T-helper 2 cell treated with Interferon-gamma antibody and Interleukin-4, amounts not matched to agents 100 ng/mL and 5 ng/mL, for 36 hours (primary cell): ENCODE data around the gene CACNA1E. TPM values are rescaled to one million over a fixed set of nuclear protein-coding genes. Genes with fewer than 3 reads are reported as not detected.

Source experiments
- intact Hi-C: fragments of 100-400 bp; cut with micrococcal nuclease; formaldehyde crosslinking; loops from one replicate; pipeline ENCODE4 v1.15.1; 2023
- total RNA-seq: library from RNA; stranded (reverse); gene quantifications from 2 replicates; pipeline ENCODE4 v1.2.3, GENCODE V29; 2022

Gene CACNA1E
- total RNA-seq, 1 donor from 2014 or later = 0.05 TPM

GRCh38 chr1:181630398-181630797 is 147.1 kb downstream of the CACNA1E start:
- intact Hi-C loops = no loop called here

GRCh38 chr1:181630838-181631237 is 147.5 kb downstream of the CACNA1E start:
- intact Hi-C loops = no loop called here

DNA sequence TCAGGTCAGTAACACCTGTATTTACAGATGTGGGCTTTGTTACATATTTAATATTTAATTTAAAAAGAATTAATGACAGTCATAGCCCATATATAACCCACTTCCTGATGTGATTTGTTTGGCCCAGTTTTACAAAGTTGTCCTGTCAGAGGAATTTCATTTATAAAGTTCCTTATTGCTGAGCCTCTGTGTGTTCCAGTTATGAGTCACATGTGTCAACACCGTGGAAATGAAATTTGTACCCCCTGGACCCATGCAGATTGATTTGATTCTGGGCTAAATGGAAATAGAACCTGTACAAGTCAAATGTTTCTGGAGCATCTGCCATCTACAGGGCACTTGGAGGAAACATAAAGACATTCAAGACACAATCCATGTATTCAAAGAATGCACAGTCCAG is 149.2 kb downstream of the CACNA1E start:
- intact Hi-C loops = no loop called here

DNA sequence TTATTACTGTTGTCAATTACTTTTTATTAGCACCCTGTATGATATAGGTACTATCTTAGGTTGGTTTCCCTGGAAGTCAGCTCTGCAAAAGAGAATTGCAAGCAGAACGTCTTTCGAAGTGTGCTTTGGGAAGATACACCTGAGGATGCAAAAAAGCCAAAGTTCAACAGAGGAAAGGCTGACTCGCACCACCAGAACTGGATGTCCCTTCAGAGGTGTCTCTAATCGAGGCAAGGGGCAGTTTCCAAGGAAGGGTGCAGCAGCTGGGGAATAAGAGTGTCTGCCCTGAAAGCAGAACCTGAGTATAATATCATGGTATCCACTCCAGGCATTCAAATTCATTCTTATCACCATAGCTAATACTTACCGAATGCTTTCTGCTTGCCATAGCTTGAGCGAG is 149.6 kb downstream of the CACNA1E start:
- intact Hi-C loops = no loop called here

GRCh38 chr1:181635110-181635509 is 151.8 kb downstream of the CACNA1E start:
- intact Hi-C loops = no loop called here

GRCh38 chr1:181637998-181638397 is 154.7 kb downstream of the CACNA1E start:
- intact Hi-C loops = no loop called here

- intact Hi-C loops = no loop called here
Observed at GRCh38 chr1:181640956-181641355, 157.6 kb downstream of the CACNA1E start.

DNA sequence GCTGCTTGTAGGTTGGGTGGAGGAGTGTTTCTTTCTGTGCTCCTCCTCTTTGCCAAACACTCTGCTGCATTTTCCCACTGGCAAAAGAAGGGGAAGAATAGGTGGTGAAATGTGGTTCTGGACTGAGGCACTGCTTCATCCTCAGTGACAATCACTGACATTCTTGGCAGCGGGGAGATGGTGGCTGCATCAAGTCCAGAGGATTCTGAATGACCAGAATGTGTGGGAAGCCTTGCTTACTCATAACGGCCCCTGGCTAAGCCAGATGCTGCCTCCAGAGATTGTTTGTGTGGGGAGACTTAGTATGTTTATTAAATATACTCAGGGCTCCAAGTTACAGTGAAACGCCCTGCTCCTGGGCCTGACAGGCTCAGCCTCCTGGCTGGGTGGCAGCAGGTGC is 160.3 kb downstream of the CACNA1E start:
- intact Hi-C loops = no loop called here

GRCh38 chr1:181645171-181645570 is 161.9 kb downstream of the CACNA1E start:
- intact Hi-C loops = no loop called here

DNA sequence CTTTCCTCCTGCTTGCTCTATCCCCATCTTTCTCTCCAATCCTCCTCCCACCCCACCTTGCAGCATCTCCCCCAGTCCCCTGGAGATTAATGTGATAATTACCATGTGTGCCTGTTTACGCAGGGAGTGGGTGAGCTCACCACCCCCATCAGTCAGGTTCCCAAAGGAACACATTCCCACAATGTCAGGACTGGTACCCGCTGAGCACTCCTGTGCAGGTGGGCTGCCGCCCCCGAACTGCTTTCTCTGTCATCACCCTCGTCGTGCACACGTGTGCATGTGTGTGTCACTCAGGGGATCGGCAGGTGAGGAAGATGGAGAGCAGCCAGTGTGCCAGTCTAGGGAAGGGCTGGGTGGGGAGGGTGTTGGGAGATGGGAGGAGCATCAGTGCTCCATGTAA is 163.4 kb downstream of the CACNA1E start:
- intact Hi-C loops = no loop called here

GRCh38 chr1:181647314-181648035 is 164.2 kb downstream of the CACNA1E start:
- intact Hi-C loops = no loop called here

DNA sequence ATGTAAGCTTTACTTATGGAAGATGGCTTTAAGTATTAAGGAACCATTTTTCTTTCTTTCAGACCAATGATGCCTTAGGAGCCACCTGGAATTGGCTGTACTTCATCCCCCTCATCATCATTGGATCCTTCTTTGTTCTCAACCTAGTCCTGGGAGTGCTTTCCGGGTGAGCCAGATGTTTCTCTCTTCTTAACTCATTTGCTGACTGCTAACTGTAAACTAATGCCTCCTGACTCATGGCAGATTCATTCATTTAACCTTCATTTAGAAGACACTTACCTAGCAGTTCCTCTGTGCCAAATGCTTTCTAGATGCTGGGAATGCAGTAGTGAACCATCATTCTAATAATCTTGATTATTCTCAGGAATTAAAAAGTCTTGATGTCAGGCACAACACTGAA is 168.0 kb downstream of the CACNA1E start:
- intact Hi-C loops = no loop called here

DNA sequence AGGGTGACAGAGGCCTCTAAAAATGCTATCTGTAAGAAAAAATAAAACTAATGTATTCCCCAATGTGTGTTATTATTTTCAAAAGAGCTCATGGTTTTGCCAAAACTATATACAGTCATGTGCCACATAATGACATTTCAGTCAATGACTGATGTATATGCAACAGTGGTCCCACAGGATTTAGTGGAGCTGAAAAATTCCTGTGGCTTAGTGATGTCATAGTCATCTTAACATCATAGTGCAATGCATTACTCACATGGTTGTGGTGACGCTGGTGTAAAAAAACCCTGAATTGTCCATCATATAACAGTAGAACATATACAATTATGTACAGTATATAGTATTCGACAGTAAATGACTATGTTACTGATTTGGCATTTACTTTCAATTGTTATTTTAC is 172.4 kb downstream of the CACNA1E start:
- intact Hi-C loops = no loop called here

DNA sequence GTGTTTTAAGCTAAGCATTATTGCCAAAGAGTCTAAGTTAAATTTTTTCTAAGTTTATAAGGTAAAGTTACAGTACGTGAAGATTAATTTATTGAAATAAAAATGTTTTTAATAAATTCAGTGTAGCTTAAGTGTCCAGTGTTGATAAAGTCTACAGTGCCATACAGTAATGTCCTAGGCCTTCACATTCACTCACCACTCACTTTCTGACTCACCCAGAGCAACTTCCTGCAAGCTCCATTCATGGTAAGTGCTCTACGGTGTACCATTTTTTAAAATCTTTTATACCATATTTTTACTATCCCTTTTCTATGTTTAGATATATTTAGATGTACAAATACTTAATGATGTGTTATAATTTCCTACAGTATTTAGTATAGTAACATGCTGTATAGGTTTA is 173.2 kb downstream of the CACNA1E start:
- intact Hi-C loops = no loop called here

DNA sequence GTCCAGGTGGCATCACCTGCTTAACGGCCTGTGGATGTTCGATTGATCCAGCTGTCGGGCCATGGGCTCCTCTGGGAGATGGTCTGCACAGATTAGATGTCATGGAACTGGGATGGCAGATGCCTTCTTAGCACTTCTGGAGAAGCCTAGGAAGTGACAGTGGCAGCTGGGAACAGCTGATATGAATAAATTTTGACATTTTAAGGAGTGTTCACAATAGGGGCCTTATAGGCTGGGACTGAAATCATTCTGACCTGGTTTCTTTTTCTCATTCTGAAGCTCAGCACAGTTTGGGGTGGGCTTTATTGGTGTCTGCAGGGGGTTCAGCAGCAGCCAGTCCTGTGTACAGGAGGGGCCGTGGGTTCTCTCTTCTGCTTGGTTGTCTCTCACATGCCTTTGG is 175.3 kb downstream of the CACNA1E start:
- intact Hi-C loops = no loop called here

DNA sequence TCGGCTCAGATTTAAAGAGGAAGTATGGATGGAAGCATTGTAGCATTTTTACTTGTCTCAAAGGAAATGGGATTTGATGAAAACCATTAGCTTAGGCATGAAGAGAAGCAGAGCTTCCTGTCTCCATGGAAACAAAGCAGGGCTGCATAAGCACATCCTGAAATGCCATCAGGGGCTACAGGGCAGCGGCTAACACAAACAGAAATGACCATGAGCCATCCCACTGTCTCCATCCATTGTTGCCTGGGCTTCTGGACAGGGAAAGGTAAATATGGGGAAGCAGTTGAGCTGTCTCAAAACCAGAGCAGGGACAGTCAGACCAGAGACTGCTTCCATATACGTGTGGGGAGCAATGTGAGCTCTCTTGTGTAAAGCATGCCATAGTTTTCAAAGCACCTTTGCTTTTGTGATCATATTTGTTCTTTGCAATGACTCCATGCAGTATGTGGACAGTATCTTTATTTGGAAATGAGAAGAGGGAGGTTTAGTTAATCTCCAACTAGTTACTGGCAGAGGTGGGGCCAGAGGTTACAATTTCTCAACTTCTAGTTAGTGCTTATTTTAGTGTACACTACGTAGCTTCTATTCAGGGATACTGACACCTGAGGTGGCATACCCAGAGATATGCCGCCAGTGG is 176.1 kb downstream of the CACNA1E start:
- intact Hi-C loops = no loop called here

DNA sequence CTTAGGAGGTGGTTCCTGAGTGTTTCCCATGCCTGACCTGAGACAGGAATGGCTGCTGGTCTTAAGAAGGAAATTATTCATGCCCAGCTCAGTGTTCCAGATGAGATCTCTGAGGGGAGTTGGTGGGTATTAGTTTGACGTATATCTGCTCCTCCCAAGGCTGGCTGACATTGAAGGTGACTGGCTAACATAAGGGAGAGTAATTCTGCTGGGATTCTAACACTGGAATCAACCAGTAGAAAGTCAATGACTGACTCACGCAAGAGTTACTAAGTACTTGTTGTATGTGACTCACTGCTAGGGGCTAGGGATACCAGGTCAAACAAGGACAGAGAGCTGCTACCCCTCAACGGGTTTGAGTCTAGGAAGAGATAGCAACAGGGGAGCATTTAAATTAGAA is 177.3 kb downstream of the CACNA1E start:
- intact Hi-C loops = loop anchor here (10.0 kb wide), 1 partner anchor 394 kb away; no protein-coding TSS in a partner anchor

DNA sequence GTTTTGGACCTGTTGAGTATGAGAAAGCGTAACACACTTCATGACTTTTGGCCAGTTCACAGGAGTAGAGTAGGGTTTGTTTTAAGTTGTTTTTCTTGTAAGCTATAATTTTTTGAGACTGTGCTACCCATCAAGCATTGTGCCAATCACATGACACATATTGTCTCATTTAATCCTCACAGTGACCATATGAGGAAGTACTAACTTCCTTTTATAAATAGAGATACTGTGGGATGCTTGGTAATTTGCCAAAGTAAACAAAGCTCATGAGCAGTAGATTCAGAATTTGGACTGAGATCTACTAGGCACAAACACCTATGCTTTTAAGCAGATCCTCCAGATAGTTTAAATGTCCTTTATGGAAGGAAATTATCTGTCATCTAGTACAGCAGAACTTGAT is 178.3 kb downstream of the CACNA1E start:
- intact Hi-C loops = loop anchor here (10.0 kb wide), 1 partner anchor 393 kb away; no protein-coding TSS in a partner anchor

DNA sequence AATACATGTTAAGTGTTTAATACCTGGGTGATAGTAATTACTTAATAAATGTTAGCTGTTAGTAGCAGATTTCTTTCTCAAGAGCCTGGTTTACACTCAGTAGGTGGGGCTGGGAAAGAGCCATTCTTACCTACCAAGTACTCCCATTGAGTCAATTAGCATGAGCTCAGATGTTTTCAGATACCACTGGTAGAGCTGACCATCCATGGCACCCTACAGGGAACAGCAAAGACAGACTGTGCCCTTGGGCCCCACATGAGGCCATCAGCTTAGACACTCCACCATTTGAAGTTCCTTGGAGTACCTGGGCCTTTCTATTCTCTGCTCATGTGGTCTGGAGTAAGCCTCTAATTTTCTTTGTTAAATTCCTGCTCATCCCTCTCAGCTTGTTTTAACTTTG is 179.3 kb downstream of the CACNA1E start:
- intact Hi-C loops = loop anchor here (10.0 kb wide), 1 partner anchor 392 kb away; no protein-coding TSS in a partner anchor

GRCh38 chr1:181664543-181664942 is 181.2 kb downstream of the CACNA1E start:
- intact Hi-C loops = loop anchor here (10.0 kb wide), 1 partner anchor 390 kb away; no protein-coding TSS in a partner anchor

GRCh38 chr1:181669246-181669645 is 185.9 kb downstream of the CACNA1E start:
- intact Hi-C loops = loop anchor here (10.0 kb wide), 1 partner anchor 386 kb away; no protein-coding TSS in a partner anchor

DNA sequence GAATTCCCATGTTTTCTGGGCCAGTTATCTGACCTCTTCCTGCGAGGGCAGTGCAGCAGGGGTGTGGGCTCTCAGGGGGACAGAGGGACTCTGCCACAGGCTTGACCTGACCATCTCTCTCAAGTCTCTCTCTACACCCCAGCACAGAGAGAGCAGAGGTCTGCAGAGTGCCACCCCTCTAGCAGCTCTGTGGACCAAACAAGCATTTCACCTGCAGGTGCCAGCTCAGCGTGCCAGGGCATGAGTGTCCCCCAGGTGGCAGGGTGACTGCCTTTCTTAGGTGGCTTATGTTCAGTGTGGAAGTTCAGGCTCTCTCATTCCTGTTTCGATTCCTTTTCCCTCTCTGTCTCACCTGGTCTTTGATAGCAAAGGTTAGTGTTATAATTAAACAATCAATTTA is 191.3 kb downstream of the CACNA1E start:
- intact Hi-C loops = loop anchor here (5.0 kb wide), 1 partner anchor 197 kb away; no protein-coding TSS in a partner anchor
